ENCODE results near the gene C4orf50. TPM values are rescaled to one million over a fixed set of nuclear protein-coding genes. Genes with fewer than 3 reads are reported as not detected.

C4orf50 gene
- total RNA-seq, 1 donor = not detected

GRCh38 chr4:5943561-5943960 is 74.7 kb downstream of the C4orf50 start:
- no peak for DNase-seq (ENCODE audit: low read depth)
- no peak overlapping the region for H3K4me3 ChIP-seq (ENCODE audit: low read depth, low read length)
- no peak for TF ChIP-seq CTCF (IDR thresholded peaks at IDR 0.05; ENCODE audit: insufficient read depth, low read length)

GRCh38 chr4:5942947-5943346 is 75.3 kb downstream of the C4orf50 start:
- no peak for TF ChIP-seq CTCF (IDR thresholded peaks at IDR 0.05; ENCODE audit: insufficient read depth, low read length)
- no peak overlapping the region for H3K4me3 ChIP-seq (ENCODE audit: low read depth, low read length)
- DNase-seq (ENCODE audit: low read depth) = no peak

GRCh38 chr4:5941601-5942000 is 76.6 kb downstream of the C4orf50 start:
- DNase-seq (ENCODE audit: low read depth) = no peak
- no peak overlapping the region for H3K4me3 ChIP-seq (ENCODE audit: low read depth, low read length)
- no peak for TF ChIP-seq CTCF (IDR thresholded peaks at IDR 0.05; ENCODE audit: insufficient read depth, low read length)

- DNase-seq (ENCODE audit: low read depth) = no peak
- no peak for TF ChIP-seq CTCF (IDR thresholded peaks at IDR 0.05; ENCODE audit: insufficient read depth, low read length)
- no peak overlapping the region for H3K4me3 ChIP-seq (ENCODE audit: low read depth, low read length)
Measured at GRCh38 chr4:5940470-5941203, 77.6 kb downstream of the C4orf50 start.

GRCh38 chr4:5933996-5934831 is 84.0 kb downstream of the C4orf50 start:
- no peak overlapping the region for H3K4me3 ChIP-seq (ENCODE audit: low read depth, low read length)
- TF ChIP-seq CTCF (IDR thresholded peaks at IDR 0.05; ENCODE audit: insufficient read depth, low read length) = no peak

GRCh38 chr4:5933116-5933515 is 85.1 kb downstream of the C4orf50 start:
- no peak for TF ChIP-seq CTCF (IDR thresholded peaks at IDR 0.05; ENCODE audit: insufficient read depth, low read length)
- no peak overlapping the region for H3K4me3 ChIP-seq (ENCODE audit: low read depth, low read length)
- no peak for DNase-seq (ENCODE audit: low read depth)

More at GRCh38 chr4:5933996-5934831, 84.0 kb downstream of the C4orf50 start:
- DNase-seq (ENCODE audit: low read depth) = no peak
